Measurements from ENCODE around the gene PIAS3. TPM values are rescaled to one million over a fixed set of nuclear protein-coding genes. Genes with fewer than 3 reads are reported as not detected.
A peak's percentile ranks its signal among the peaks of the same experiment; 100 is the strongest.

The PIAS3 gene
- total RNA-seq, 1 donor from 2014 or later, result 58.5 TPM

DNA sequence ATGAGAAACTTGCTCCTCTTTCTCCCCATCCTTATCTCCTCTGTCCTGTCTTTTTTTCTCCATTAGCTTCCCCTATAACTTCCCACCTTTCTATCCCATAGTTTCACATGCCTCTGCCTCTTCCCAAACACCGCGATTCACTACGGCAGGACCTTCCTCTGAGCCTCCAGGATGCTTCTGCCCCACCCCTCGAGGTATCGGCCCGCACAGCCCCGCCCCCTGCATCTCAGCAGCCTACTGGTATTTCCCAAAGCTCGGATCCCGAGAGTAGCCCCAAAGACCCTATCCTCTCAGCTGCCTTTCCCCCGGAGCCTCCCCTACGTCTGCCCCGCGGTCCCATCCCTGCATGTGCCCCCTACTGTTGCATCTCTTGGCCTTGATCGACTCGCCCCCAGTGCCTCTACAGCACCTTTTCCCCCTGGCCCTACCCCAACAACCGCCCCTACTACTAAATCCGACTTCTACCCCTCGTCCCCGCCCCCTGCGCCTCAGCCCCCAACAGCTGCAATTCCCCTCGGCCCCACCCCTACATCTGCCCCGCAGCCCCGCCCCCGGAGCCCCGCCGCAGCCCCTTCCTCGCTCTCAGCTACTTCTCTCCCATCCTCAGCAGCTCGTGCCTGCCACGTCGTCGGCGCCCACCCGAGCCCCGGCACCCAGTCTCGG is 512 bp downstream of the PIAS3 start:
- DNase-seq (ENCODE audit: low spot score), result no peak
- TF ChIP-seq, protein P1, sequence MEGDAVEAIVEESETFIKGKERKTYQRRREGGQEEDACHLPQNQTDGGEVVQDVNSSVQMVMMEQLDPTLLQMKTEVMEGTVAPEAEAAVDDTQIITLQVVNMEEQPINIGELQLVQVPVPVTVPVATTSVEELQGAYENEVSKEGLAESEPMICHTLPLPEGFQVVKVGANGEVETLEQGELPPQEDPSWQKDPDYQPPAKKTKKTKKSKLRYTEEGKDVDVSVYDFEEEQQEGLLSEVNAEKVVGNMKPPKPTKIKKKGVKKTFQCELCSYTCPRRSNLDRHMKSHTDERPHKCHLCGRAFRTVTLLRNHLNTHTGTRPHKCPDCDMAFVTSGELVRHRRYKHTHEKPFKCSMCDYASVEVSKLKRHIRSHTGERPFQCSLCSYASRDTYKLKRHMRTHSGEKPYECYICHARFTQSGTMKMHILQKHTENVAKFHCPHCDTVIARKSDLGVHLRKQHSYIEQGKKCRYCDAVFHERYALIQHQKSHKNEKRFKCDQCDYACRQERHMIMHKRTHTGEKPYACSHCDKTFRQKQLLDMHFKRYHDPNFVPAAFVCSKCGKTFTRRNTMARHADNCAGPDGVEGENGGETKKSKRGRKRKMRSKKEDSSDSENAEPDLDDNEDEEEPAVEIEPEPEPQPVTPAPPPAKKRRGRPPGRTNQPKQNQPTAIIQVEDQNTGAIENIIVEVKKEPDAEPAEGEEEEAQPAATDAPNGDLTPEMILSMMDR (IDR thresholded peaks at IDR 0.05), result no peak
- Mint-ChIP-seq H3K4me1 (ENCODE audit: low read depth) (peaks cover 19% of the 10 kb centered on the region), H3K36me3 (ENCODE audit: low read depth) (peaks cover 22% of the 10 kb centered on the region), H3K4me3 (ENCODE audit: unreplicated experiment) (peak overlapping the region; percentile 92), H3K27me3 (ENCODE audit: low read depth) (no peaks in the 10 kb centered on the region), H3K27ac (ENCODE audit: unreplicated experiment) (peak overlapping the region; percentile 98), H3K9me3 (ENCODE audit: low read depth) (no peaks in the 10 kb centered on the region)

DNA sequence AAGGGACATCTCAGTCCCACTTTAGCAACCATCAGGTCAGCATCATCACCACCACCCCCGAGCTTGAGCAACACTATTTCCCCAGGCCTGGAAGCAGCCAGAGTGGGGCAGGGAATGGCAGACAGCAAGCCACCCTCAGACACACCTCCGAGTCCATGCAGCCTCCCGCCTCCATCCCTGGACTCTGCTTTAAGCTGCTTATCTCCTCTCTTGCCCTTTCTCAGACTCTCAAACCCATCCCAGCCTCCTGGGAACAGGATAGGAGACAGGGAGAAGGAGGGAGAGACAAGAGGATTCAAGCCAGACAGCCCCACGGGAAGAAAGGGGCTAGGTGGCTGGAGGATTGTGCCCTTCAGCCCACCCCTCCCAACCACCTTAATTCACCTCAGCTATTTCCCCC is 1.7 kb downstream of the PIAS3 start:
- H3K4me3 Mint-ChIP-seq (ENCODE audit: unreplicated experiment), result no peak overlapping the region
- H3K4me1 Mint-ChIP-seq (ENCODE audit: low read depth), result peaks cover 19% of the 10 kb centered on the region
- H3K27ac Mint-ChIP-seq (ENCODE audit: unreplicated experiment), result no peak overlapping the region
- H3K27me3 Mint-ChIP-seq (ENCODE audit: low read depth), result no peaks in the 10 kb centered on the region
- TF ChIP-seq, protein P1 (IDR thresholded peaks at IDR 0.05), result no peak
- no peak for DNase-seq (ENCODE audit: low spot score)
- no peaks in the 10 kb centered on the region for H3K9me3 Mint-ChIP-seq (ENCODE audit: low read depth)
- peaks cover 27% of the 10 kb centered on the region for H3K36me3 Mint-ChIP-seq (ENCODE audit: low read depth)

DNA sequence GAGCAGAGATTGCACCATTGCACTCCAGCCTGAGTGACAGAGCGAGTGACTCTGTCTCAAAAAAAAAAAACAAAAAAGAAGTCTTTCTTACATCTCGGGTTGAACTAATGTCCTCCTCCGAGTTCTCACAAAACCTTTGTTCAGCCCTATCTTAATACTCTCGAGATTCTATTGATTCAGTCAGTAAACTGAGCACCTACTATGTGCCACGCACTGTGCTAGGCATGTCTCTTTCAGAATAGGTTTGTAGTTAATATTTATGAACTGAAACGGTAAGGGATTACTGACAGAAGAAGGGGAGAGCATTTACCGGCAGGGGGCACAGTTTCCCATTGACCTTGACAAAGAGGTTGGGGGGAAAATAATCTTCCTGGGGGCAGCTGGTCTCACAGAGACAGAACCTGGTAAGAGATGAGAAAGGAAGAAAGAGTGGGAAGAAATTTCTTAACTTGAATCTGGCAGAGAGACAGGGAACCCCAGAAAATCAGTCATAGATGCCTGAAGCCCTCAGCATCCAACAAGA is 3.4 kb downstream of the PIAS3 start:
- Mint-ChIP-seq H3K27me3 (ENCODE audit: low read depth) (no peaks in the 10 kb centered on the region), H3K27ac (ENCODE audit: unreplicated experiment) (no peak overlapping the region), H3K36me3 (ENCODE audit: low read depth) (peaks cover 35% of the 10 kb centered on the region), H3K4me3 (ENCODE audit: unreplicated experiment) (no peak overlapping the region), H3K4me1 (ENCODE audit: low read depth) (peaks cover 25% of the 10 kb centered on the region), H3K9me3 (ENCODE audit: low read depth) (no peaks in the 10 kb centered on the region)
- DNase-seq (ENCODE audit: low spot score), result no peak
- TF ChIP-seq, protein P1 (IDR thresholded peaks at IDR 0.05), result peak; percentile 10

DNA sequence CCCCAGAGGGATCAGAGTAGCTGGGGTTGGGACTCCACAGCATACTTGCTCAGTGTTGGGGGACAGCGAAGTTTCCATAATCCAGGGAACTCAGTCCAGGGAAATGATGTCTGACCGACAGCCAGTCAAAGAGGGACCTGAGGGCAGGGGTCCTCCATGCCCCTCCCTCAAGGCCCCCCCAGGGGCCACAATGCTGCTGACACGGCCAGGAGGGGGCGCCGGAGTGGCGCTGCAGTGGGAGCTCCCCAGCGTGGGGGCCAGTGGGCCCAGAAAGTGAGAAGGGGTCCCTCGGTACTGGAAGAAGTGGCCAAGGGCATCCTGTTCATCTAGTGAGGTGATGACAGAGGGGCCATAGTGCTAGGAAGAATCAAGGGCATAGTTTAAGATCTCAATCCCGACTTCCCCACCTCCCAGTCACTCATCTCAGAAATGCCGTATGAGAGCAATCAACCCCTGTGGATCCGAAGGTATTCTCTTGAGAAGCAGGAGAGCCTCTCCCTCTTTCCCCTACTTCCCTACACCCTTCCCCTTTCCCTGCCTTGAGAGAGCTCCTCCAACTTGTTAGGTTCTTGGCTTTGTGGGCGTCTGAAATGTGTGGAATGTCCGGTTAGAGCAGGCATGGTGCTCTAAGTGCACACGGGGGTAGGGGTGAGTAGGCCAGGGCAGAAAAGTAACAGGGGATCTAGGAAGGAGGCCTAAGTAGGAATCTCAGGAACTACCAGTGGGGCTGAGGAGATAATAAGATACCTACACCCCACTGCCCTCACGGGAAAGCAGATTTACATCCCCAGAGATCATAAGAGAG is 9.3 kb downstream of the PIAS3 start:
- Mint-ChIP-seq H3K36me3 (ENCODE audit: low read depth) (peaks cover 21% of the 10 kb centered on the region), H3K9me3 (ENCODE audit: low read depth) (no peaks in the 10 kb centered on the region), H3K27ac (ENCODE audit: unreplicated experiment) (peak overlapping the region; percentile 83), H3K4me3 (ENCODE audit: unreplicated experiment) (peak overlapping the region; percentile 0), H3K4me1 (ENCODE audit: low read depth) (peaks cover 31% of the 10 kb centered on the region), H3K27me3 (ENCODE audit: low read depth) (no peaks in the 10 kb centered on the region)
- TF ChIP-seq, protein P1 (IDR thresholded peaks at IDR 0.05), result peak; percentile 75
- DNase-seq (ENCODE audit: low spot score), result no peak

DNA sequence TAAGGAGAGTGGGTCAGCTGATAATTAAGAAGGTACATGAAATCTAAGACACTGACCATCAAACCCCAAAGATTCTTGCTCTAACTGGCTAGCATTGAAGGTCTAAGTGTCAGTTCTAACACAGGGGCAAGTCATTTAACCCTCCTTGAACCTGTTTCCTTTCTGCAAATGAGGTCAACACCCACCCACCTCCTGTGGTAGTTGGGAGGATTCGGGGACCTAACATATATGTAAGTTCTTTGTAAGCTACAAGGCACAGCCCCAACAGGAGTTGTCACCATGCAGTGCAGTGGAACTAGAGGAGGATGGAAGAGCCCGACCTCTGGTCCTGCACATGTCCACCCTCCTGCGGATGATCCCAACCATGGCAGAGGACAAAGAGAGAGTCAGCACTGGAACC is 11.1 kb downstream of the PIAS3 start:
- Mint-ChIP-seq H3K9me3 (ENCODE audit: low read depth) (no peaks in the 10 kb centered on the region), H3K27ac (ENCODE audit: unreplicated experiment) (no peak overlapping the region), H3K4me1 (ENCODE audit: low read depth) (peaks cover 31% of the 10 kb centered on the region), H3K36me3 (ENCODE audit: low read depth) (peaks cover 14% of the 10 kb centered on the region), H3K27me3 (ENCODE audit: low read depth) (no peaks in the 10 kb centered on the region), H3K4me3 (ENCODE audit: unreplicated experiment) (no peak overlapping the region)
- no peak for DNase-seq (ENCODE audit: low spot score)
- TF ChIP-seq, protein P1 (IDR thresholded peaks at IDR 0.05), result no peak
